Activated CD4-positive, alpha-beta memory T cell treated with anti-CD3 and anti-CD28 coated beads for 36 hours (primary cell): ENCODE data around the gene DHCR7. TPM values are rescaled to one million over a fixed set of nuclear protein-coding genes. Genes with fewer than 3 reads are reported as not detected.

Experiments
- CTCF ChIA-PET: fragments of 350-600 bp; sonication (Branson Sonifier 250); formaldehyde crosslinking; loops from one replicate; lab custom pipeline; 2021; ENCODE audit warnings: antibody characterized with exemption, inconsistent platforms; lab: Charles Lee
- POLR2A ChIA-PET: fragments of 350-600 bp; sonication (Branson Sonifier 250); formaldehyde crosslinking; loops from one replicate; lab custom pipeline; 2021; ENCODE audit warnings: antibody characterized with exemption; lab: Charles Lee
- DNase-seq: peaks from one replicate; pipeline ENCODE4 v3.0.0-alpha.2; 2020
- H3K27ac Mint-ChIP-seq: one replicate; pipeline ENCODE4 v1.8.0; 2021; ENCODE audit warnings: mixed read lengths
- H3K27me3 Mint-ChIP-seq: one replicate; pipeline ENCODE4 v1.8.0; 2021; ENCODE audit warnings: mixed read lengths
- H3K36me3 Mint-ChIP-seq: one replicate; pipeline ENCODE4 v1.8.0; 2021; ENCODE audit warnings: mixed read lengths
- H3K4me1 Mint-ChIP-seq: one replicate; pipeline ENCODE4 v1.8.0; 2021; ENCODE audit warnings: low read depth, mixed read lengths
- H3K4me3 Mint-ChIP-seq: one replicate; pipeline ENCODE4 v1.8.0; 2021; ENCODE audit warnings: mild to moderate bottlenecking, mixed read lengths
- H3K9me3 Mint-ChIP-seq: one replicate; pipeline ENCODE4 v1.8.0; 2021; ENCODE audit warnings: mixed read lengths
- intact Hi-C: fragments of 100-400 bp; cut with micrococcal nuclease; formaldehyde crosslinking; loops from one replicate; pipeline ENCODE4 v1.15.1; 2023
- total RNA-seq, 2 experiments: library from RNA; stranded (reverse); gene quantifications; one replicate each; pipeline ENCODE4 v1.2.3, GENCODE V29; 2021

The DHCR7 gene
- total RNA-seq, 2 experiments from 2014 or later, result 61.4 to 63.5 TPM

- no peak overlapping the region for H3K27ac Mint-ChIP-seq
Measured at GRCh38 chr11:71440021-71440755, 8.0 kb downstream of the DHCR7 start.

DNA sequence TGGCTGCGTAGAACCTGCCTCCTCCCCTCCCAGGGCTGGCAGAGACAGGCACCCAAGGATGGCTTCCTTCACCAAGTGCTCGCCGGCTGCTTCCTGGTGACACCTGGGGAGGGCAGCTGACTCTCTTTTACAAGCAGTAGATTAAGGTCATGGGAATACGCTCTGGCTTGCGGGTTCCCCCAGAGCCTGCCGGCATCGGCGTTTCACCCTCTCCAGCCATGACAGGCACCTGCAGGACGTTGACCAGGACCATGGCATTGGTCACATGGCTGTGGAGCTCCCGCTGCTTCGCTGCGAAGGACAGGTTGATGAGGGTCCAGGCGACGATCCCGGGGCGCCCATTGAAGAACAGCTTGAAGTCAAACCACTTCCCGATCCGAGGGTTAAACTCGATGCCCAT, 9.5 kb downstream of the DHCR7 start:
- Mint-ChIP-seq H3K27me3 (no peaks in the 10 kb centered on the region), H3K4me3 (no peak overlapping the region), H3K4me1 (no peaks in the 10 kb centered on the region), H3K9me3 (no peaks in the 10 kb centered on the region), H3K27ac (no peak overlapping the region), H3K36me3 (peaks cover 54% of the 10 kb centered on the region)
- CTCF ChIA-PET, result no interaction called here
- POLR2A ChIA-PET, result no interaction called here
- intact Hi-C loops, result no loop called here
- no peak for DNase-seq

More at GRCh38 chr11:71440021-71440755, 8.0 kb downstream of the DHCR7 start:
- CTCF ChIA-PET, result interaction anchor here (1.0 kb wide), 1 partner anchor 11 kb away, joined by 3 read pairs; no protein-coding TSS in a partner anchor
- POLR2A ChIA-PET, result no interaction called here
- intact Hi-C loops, result loop anchor here (10.0 kb wide), 1 partner anchor 105 kb away; the partner anchor contains the start of gene KRTAP5-9
- no peaks in the 10 kb centered on the region for H3K9me3 Mint-ChIP-seq
- no peak overlapping the region for H3K4me3 Mint-ChIP-seq
- H3K36me3 Mint-ChIP-seq, result peaks cover 56% of the 10 kb centered on the region
- no peak for DNase-seq
- H3K4me1 Mint-ChIP-seq, result no peaks in the 10 kb centered on the region
- H3K27me3 Mint-ChIP-seq, result no peaks in the 10 kb centered on the region

GRCh38 chr11:71437879-71438278, 10.3 kb downstream of the DHCR7 start:
- H3K4me1 Mint-ChIP-seq, result no peaks in the 10 kb centered on the region
- no peaks in the 10 kb centered on the region for H3K27me3 Mint-ChIP-seq
- H3K9me3 Mint-ChIP-seq, result no peaks in the 10 kb centered on the region
- H3K36me3 Mint-ChIP-seq, result peaks cover 46% of the 10 kb centered on the region
- no peak overlapping the region for H3K27ac Mint-ChIP-seq
- ChIA-PET POLR2A (no interaction called here), CTCF (no interaction called here)
- DNase-seq, result no peak
- intact Hi-C loops, result no loop called here
- no peak overlapping the region for H3K4me3 Mint-ChIP-seq

DNA sequence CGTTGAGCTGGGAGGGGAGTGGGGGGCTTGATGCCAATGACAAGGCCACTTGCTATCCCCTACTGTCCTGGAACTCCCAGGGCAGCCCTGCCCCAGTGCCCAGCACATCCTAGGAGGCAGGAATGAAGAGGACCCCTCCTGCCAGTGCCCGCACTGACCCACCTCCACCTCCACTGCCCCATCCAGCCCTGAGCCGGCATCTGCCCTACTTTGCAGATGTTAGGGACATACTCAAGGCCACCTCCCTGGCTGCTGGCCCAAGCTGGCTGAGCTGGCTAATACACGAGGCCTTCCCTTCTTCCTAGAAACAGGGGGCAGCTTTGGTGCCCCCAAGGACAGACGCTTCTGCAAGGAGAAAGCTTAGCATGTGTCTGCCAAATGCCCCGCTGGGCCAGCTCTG, 10.8 kb downstream of the DHCR7 start:
- Mint-ChIP-seq H3K4me3 (no peak overlapping the region), H3K36me3 (peaks cover 42% of the 10 kb centered on the region), H3K9me3 (no peaks in the 10 kb centered on the region), H3K4me1 (no peaks in the 10 kb centered on the region), H3K27me3 (no peaks in the 10 kb centered on the region), H3K27ac (no peak overlapping the region)
- DNase-seq, result no peak
- ChIA-PET POLR2A (no interaction called here), CTCF (no interaction called here)
- intact Hi-C loops, result no loop called here

DNA sequence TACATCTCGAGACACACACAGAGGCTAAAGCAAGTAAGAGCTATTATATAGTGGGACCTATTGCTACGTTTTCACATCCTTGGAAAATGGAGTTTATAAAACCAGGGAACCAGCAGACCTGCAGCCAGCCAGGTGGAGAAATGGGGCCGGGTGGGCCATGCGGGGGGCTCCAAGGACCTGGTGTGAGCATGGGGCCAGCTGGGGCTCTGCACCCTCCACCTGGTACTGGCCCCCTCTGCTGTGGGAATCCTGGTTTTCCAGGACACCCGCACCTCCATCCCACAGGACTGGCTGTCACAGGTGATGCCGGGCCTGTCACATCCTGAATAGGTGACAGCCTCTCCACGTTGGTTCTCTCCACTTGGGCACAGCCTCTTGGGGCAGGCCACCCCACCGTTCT, 11.3 kb downstream of the DHCR7 start:
- Mint-ChIP-seq H3K9me3 (no peaks in the 10 kb centered on the region), H3K36me3 (peaks cover 39% of the 10 kb centered on the region), H3K27ac (no peak overlapping the region), H3K4me3 (no peak overlapping the region), H3K27me3 (no peaks in the 10 kb centered on the region), H3K4me1 (no peaks in the 10 kb centered on the region)
- DNase-seq, result no peak
- ChIA-PET CTCF (no interaction called here), POLR2A (no interaction called here)
- intact Hi-C loops, result no loop called here

DNA sequence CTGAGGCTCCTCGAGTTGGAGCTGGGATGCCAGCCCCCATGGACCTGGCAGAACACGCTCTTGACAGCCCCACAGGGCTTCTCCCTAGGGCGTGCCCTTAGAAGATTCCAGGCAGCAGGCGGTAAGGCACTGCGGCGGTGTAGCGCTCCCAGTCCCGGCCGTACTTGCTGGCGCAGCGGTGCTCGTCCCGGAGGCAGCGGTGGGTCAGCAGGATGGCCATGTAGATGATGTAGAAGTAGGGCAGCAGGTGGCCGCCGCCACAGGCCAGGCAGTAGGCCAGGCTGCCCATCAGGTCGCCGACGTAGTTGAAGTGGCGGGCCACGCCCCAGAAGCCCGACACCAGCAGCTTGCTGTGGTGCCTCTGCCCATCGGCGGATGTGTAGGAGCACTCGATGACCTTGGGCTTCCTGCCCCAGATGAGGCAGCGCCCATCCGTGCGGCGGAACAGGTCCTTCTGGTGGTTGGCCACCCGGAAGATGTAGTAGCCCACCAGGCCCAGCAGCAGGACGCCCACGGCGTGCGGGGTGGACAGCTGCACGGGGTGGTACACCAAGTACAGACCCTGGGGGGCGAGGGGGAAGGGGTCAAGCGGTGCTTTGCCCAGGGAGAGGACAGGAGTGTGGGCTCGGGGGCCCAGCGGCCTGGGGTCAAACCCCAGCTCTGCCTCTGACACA, 12.8 kb downstream of the DHCR7 start:
- Mint-ChIP-seq H3K27ac (no peak overlapping the region), H3K4me3 (no peak overlapping the region), H3K4me1 (no peaks in the 10 kb centered on the region), H3K9me3 (no peaks in the 10 kb centered on the region), H3K27me3 (no peaks in the 10 kb centered on the region), H3K36me3 (peaks cover 30% of the 10 kb centered on the region)
- no peak for DNase-seq
- ChIA-PET CTCF (no interaction called here), POLR2A (no interaction called here)
- intact Hi-C loops, result no loop called here

GRCh38 chr11:71434576-71435130, 13.5 kb downstream of the DHCR7 start:
- H3K36me3 Mint-ChIP-seq, result peaks cover 25% of the 10 kb centered on the region
- ChIA-PET POLR2A (no interaction called here), CTCF (no interaction called here)
- intact Hi-C loops, result no loop called here
- no peak overlapping the region for H3K27ac Mint-ChIP-seq
- no peak for DNase-seq
- no peak overlapping the region for H3K4me3 Mint-ChIP-seq
- no peaks in the 10 kb centered on the region for H3K27me3 Mint-ChIP-seq
- no peaks in the 10 kb centered on the region for H3K4me1 Mint-ChIP-seq
- H3K9me3 Mint-ChIP-seq, result no peaks in the 10 kb centered on the region

DNA sequence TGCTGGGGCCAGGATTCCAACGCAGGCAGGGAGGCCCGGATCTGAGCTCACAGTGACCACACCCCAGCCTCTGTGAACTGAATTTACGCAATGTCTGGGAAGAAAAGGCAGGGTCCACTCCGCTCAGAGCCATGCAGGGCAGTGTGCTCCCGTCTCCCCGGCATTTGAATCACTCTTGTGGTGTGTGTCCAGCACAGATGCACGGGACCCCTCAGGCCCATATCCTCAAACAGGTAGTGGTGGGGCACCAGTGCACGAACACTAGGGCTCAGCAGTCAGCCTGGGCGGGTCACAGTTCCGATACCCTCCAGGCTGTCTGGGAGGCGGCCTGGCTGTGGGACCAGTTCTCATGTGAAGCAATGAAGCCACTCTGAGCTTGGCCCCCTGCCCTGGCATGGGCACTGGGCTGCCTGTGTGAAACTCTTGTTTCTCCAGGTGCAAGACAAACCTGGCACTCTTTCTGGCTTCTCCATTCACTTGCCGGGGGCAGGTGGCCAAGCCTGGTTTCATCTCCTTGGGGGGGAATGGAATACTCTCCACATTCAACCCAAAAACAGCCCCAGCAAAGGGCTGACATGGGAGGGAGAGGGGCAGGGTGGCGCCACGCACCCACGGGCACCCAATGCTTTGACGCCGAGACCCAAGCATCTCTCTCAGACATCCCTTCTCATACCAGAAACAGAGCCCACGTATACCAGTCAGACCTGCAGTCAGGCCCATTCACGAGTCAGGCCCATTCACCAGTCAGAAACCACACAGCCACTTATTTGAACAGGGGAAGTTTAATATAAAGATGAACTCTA, 14.3 kb downstream of the DHCR7 start:
- Mint-ChIP-seq H3K4me1 (no peaks in the 10 kb centered on the region), H3K27ac (no peak overlapping the region), H3K36me3 (peaks cover 21% of the 10 kb centered on the region), H3K27me3 (no peaks in the 10 kb centered on the region), H3K4me3 (no peak overlapping the region), H3K9me3 (no peaks in the 10 kb centered on the region)
- CTCF ChIA-PET, result no interaction called here
- intact Hi-C loops, result no loop called here
- POLR2A ChIA-PET, result interaction anchor here (1.0 kb wide), 1 partner anchor 10 kb away, joined by 3 read pairs; no protein-coding TSS in a partner anchor
- no peak for DNase-seq

DNA sequence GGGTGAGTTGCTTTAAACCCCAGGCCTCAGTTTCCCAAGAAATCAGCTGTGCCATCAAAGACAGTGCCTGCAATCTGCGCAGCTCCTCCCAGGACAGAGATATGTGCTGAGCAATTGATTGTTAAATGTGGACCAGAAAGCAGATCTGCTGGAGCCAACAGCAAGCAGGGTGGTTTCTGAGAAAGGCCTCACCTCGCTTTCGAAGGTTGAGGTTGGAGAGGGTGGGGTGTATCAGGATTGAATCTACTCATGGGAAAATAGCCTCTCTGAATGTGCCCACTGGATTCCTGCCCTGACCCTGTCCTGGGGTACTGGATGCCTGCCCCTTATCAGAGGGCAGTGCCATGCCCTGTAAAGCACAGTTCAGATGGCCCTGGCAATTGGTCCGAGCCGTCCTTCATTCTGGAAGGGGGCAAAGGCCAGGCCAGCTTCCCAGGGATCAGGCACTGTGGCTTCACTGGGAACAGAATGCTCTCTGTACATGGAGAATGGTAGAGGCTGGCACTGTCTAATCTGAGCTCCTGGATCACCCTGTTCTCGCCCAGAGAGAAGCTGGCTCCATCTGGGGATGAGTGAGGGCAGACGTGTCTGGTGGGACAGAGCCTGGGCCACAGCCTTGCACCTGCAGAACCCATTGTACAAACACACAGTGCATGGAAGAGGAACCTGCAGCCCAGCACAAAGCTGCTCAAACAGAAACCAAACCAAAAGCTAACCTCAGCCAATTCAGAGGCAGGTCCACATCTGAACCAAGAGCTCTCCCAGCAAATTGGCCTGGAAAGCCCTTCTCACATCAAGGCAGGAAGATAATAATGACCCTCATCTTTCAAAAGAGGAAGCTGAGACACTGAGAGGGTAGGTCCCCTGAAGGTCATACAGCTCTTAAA, 15.2 kb downstream of the DHCR7 start:
- POLR2A ChIA-PET, result interaction anchor here (1.0 kb wide), 1 partner anchor 11 kb away, joined by 3 read pairs; no protein-coding TSS in a partner anchor
- Mint-ChIP-seq H3K27ac (no peak overlapping the region), H3K36me3 (peaks cover 17% of the 10 kb centered on the region)

GRCh38 chr11:71431271-71431670, 16.9 kb downstream of the DHCR7 start:
- no peak overlapping the region for H3K27ac Mint-ChIP-seq
- intact Hi-C loops, result no loop called here
- ChIA-PET CTCF (no interaction called here), POLR2A (no interaction called here)
- H3K36me3 Mint-ChIP-seq, result peaks cover 14% of the 10 kb centered on the region
- DNase-seq, result no peak
- H3K4me1 Mint-ChIP-seq, result peaks cover 2% of the 10 kb centered on the region
- H3K9me3 Mint-ChIP-seq, result no peaks in the 10 kb centered on the region
- H3K4me3 Mint-ChIP-seq, result no peak overlapping the region
- no peaks in the 10 kb centered on the region for H3K27me3 Mint-ChIP-seq

More for the DNA sequence above, 15.2 kb downstream of the DHCR7 start:
- CTCF ChIA-PET, result no interaction called here
- DNase-seq, result no peak
- intact Hi-C loops, result no loop called here
- Mint-ChIP-seq H3K27me3 (no peaks in the 10 kb centered on the region), H3K9me3 (no peaks in the 10 kb centered on the region), H3K4me1 (no peaks in the 10 kb centered on the region), H3K4me3 (no peak overlapping the region)

DNA sequence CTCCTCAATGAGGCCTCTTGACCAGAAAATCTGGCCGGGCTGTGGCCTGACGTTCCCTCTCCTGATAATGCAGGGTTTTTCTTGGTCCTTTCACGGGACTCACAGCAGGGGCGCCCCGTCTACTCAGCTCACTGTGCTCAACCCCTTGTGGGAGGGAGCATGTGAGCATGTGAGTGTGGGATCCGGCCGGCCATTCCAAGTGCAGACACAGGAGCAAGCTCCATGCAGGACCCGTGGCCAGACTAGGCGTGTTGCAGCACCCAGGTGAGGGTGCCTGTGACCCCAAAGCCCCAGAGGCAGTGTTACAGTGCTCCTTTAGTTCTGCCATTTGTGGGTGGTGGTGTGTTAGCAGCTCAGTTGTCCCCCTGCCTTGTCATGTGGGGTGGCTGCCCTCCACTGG, 18.0 kb downstream of the DHCR7 start:
- CTCF ChIA-PET, result interaction anchor here (1.0 kb wide), 1 partner anchor 11 kb away, joined by 3 read pairs; no protein-coding TSS in a partner anchor
- H3K36me3 Mint-ChIP-seq, result peaks cover 10% of the 10 kb centered on the region
- no peaks in the 10 kb centered on the region for H3K9me3 Mint-ChIP-seq
- intact Hi-C loops, result no loop called here
- no peak for DNase-seq
- H3K27me3 Mint-ChIP-seq, result no peaks in the 10 kb centered on the region
- H3K27ac Mint-ChIP-seq, result no peak overlapping the region
- POLR2A ChIA-PET, result no interaction called here
- peaks cover 2% of the 10 kb centered on the region for H3K4me1 Mint-ChIP-seq
- H3K4me3 Mint-ChIP-seq, result no peak overlapping the region
